ENCODE measurements around the gene PALD1. TPM values are rescaled to one million over a fixed set of nuclear protein-coding genes. Genes with fewer than 3 reads are reported as not detected.

Gene PALD1
- polyA plus RNA-seq, 1 of the 3 experiments (the other 2 are of a cell fraction) = 0.16 TPM

GRCh38 chr10:70538195-70538520, 59.6 kb downstream of the PALD1 start:
- H4K20me1 ChIP-seq (ENCODE audit: insufficient read depth) = no peaks in the 10 kb centered on the region
- no peaks in the 10 kb centered on the region for H3K36me3 ChIP-seq (replicated peaks in 1 of 2; ENCODE audit: control insufficient read depth in 1 of 2, insufficient read depth in 2 of 2, low read length in 1 of 2)
- ChIA-PET POLR2A (no interaction called here), CTCF (interaction anchor here (0.7 to 12.2 kb wide), 8 partner anchors 9 to 77 kb away, joined by 3 to 190 read pairs (median 4); partner anchors contain the start of gene PALD1)
- H3K4me1 ChIP-seq (ENCODE audit: control insufficient read depth in 1 of 2, insufficient read depth in 2 of 2, low read depth in 1 of 2, low read length in 1 of 2) = no peaks in the 10 kb centered on the region
- H3K9ac ChIP-seq = no peak overlapping the region
- no peaks in the 10 kb centered on the region for H3F3A ChIP-seq (replicated peaks; ENCODE audit: insufficient read depth)
- H3K79me2 ChIP-seq (ENCODE audit: insufficient read depth) = no peaks in the 10 kb centered on the region
- H3K27ac ChIP-seq (ENCODE audit: low read depth in 2 of 2, low read length in 1 of 2) = no peak overlapping the region
- H3K4me2 ChIP-seq = no peak overlapping the region
- no peak for DNase-seq
- TF ChIP-seq RAD21 (IDR thresholded peaks at IDR 0.05; ENCODE audit: low read length) (no peak), YY1 (IDR thresholded peaks at IDR 0.05; ENCODE audit: low read depth) (no peak), FOSL2 (IDR thresholded peaks at IDR 0.05; ENCODE audit: borderline replicate concordance, low read depth) (no peak), RFX5 (IDR thresholded peaks at IDR 0.05; ENCODE audit: low read length) (no peak), TAF1 (IDR thresholded peaks at IDR 0.05; ENCODE audit: borderline replicate concordance, low read depth, low read length) (no peak), MXI1 (IDR thresholded peaks at IDR 0.05; ENCODE audit: low read depth, low read length) (no peak), RCOR1 (IDR thresholded peaks at IDR 0.05; ENCODE audit: low read length) (no peak)
- H3K9me3 ChIP-seq = no peaks in the 10 kb centered on the region
- no peak overlapping the region for H3K4me3 ChIP-seq (ENCODE audit: low read depth in 2 of 2, low read length in 1 of 2)
- 0 out of 2 replicates have a peak, but pooled peaks cover 5% of the 10 kb centered on the region for H3K27me3 ChIP-seq (ENCODE audit: insufficient read depth)
- no peaks in the 10 kb centered on the region for H3K9me2 ChIP-seq
- WGBS (ENCODE audit: low lambda C conversion rate) = 76% methylated on average over 9 of the region's 10 CpGs
- H2AFZ ChIP-seq (ENCODE audit: low read depth) = no peak overlapping the region

DNA sequence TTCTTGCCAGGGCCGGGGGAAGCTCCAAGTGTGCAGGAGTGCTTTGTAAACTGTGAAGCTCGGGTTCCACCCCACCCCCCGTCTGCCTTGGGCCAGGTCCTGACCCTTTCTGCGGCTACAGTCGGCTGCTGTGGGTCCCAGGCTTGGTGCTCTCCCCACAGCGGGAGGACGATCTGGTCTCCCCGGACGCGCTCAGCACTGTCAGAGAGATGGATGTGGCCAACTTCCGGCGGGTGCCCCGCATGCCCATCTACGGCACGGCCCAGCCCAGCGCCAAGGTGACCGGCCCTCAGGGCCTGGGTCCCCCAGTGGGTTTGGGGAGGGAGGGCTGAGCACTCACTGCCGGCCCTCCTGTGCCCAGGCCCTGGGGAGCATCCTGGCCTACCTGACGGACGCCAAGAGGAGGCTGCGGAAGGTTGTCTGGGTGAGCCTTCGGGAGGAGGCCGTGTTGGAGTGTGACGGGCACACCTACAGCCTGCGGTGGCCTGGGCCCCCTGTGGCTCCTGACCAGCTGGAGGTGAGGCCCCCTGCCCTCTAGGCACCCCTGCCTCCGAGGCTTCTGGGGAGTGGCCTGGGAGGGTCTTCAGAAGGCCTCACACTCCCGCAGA, 60.3 kb downstream of the PALD1 start:
- Histone ChIP-seq H3K9me3 (no peaks in the 10 kb centered on the region), H3K79me2 (ENCODE audit: insufficient read depth) (no peaks in the 10 kb centered on the region), H3F3A (replicated peaks; ENCODE audit: insufficient read depth) (no peaks in the 10 kb centered on the region), H3K27me3 (ENCODE audit: insufficient read depth) (0 out of 2 replicates have a peak, but pooled peaks cover 5% of the 10 kb centered on the region), H3K4me3 (ENCODE audit: low read depth in 2 of 2, low read length in 1 of 2) (no peak overlapping the region), H3K9me2 (no peaks in the 10 kb centered on the region), H3K4me1 (ENCODE audit: control insufficient read depth in 1 of 2, insufficient read depth in 2 of 2, low read depth in 1 of 2, low read length in 1 of 2) (no peaks in the 10 kb centered on the region), H4K20me1 (ENCODE audit: insufficient read depth) (no peaks in the 10 kb centered on the region), H2AFZ (ENCODE audit: low read depth) (no peak overlapping the region), H3K36me3 (replicated peaks in 1 of 2; ENCODE audit: control insufficient read depth in 1 of 2, insufficient read depth in 2 of 2, low read length in 1 of 2) (no peaks in the 10 kb centered on the region), H3K9ac (no peak overlapping the region), H3K4me2 (no peak overlapping the region), H3K27ac (ENCODE audit: low read depth in 2 of 2, low read length in 1 of 2) (no peak overlapping the region)
- ChIA-PET CTCF (interaction anchor here (1.0 to 12.2 kb wide), 7 partner anchors 9 to 174 kb away, joined by 3 to 190 read pairs (median 4); partner anchors contain the start of gene PALD1), POLR2A (no interaction called here)
- DNase-seq = no peak
- TF ChIP-seq TCF12 (IDR thresholded peaks at IDR 0.05) (no peak), ELF1 (IDR thresholded peaks at IDR 0.05) (no peak), IRF3 (IDR thresholded peaks at IDR 0.05; ENCODE audit: low read depth, low read length) (no peak), NRF1 (IDR thresholded peaks at IDR 0.05; ENCODE audit: low read depth, low read length) (no peak)
- 61% methylated on average over 3 of the region's 27 CpGs for WGBS (ENCODE audit: low lambda C conversion rate)

DNA sequence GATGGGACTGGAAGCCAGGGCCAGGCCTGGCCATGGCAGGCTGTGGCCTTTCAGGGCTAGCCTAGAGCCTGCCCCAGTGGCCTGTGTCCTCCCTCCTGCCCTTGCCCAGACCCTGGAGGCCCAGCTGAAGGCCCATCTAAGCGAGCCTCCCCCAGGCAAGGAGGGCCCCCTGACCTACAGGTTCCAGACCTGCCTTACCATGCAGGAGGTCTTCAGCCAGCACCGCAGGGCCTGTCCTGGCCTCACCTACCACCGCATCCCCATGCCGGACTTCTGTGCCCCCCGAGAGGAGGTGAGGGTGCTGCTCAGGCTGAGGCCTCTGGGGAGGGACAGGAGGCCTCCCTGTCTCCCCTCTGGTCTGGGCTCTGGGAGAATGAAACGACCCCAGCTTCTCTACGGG, 60.9 kb downstream of the PALD1 start:
- no peak overlapping the region for H3K9ac ChIP-seq
- no peaks in the 10 kb centered on the region for H3K36me3 ChIP-seq (replicated peaks in 1 of 2; ENCODE audit: control insufficient read depth in 1 of 2, insufficient read depth in 2 of 2, low read length in 1 of 2)
- H3K27me3 ChIP-seq (ENCODE audit: insufficient read depth) = 0 out of 2 replicates have a peak, but pooled peaks cover 10% of the 10 kb centered on the region
- ChIA-PET POLR2A (no interaction called here), CTCF (interaction anchor here (0.6 to 12.2 kb wide), 5 partner anchors 10 to 174 kb away, joined by 3 to 190 read pairs (median 4); no protein-coding TSS in a partner anchor)
- H2AFZ ChIP-seq (ENCODE audit: low read depth) = no peak overlapping the region
- no peak for DNase-seq
- H3K9me3 ChIP-seq = no peaks in the 10 kb centered on the region
- H3F3A ChIP-seq (replicated peaks; ENCODE audit: insufficient read depth) = no peaks in the 10 kb centered on the region
- H4K20me1 ChIP-seq (ENCODE audit: insufficient read depth) = no peaks in the 10 kb centered on the region
- no peak overlapping the region for H3K4me2 ChIP-seq
- 53% methylated on average over 3 of the region's 7 CpGs for WGBS (ENCODE audit: low lambda C conversion rate)
- H3K4me3 ChIP-seq (ENCODE audit: low read depth in 2 of 2, low read length in 1 of 2) = no peak overlapping the region
- TF ChIP-seq, protein P1, sequence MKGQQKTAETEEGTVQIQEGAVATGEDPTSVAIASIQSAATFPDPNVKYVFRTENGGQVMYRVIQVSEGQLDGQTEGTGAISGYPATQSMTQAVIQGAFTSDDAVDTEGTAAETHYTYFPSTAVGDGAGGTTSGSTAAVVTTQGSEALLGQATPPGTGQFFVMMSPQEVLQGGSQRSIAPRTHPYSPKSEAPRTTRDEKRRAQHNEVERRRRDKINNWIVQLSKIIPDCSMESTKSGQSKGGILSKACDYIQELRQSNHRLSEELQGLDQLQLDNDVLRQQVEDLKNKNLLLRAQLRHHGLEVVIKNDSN (IDR thresholded peaks at IDR 0.05; ENCODE audit: borderline replicate concordance, low read depth) = no peak
- TF ChIP-seq RXRA (IDR thresholded peaks at IDR 0.05; ENCODE audit: borderline replicate concordance, low read depth) = no peak
- no peak for TF ChIP-seq RFX5 (IDR thresholded peaks at IDR 0.05; ENCODE audit: low read length)
- no peak for TF ChIP-seq TCF12 (IDR thresholded peaks at IDR 0.05)
- TF ChIP-seq, protein P2, sequence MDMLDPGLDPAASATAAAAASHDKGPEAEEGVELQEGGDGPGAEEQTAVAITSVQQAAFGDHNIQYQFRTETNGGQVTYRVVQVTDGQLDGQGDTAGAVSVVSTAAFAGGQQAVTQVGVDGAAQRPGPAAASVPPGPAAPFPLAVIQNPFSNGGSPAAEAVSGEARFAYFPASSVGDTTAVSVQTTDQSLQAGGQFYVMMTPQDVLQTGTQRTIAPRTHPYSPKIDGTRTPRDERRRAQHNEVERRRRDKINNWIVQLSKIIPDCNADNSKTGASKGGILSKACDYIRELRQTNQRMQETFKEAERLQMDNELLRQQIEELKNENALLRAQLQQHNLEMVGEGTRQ (IDR thresholded peaks at IDR 0.05; ENCODE audit: borderline replicate concordance, low read depth, low read length) = no peak
- TF ChIP-seq TAF1 (IDR thresholded peaks at IDR 0.05; ENCODE audit: borderline replicate concordance, low read depth, low read length) = no peak
- no peak for TF ChIP-seq GATA2 (CRISPR knock-in tag; IDR thresholded peaks at IDR 0.05)
- no peak for TF ChIP-seq GABPA (IDR thresholded peaks at IDR 0.05; ENCODE audit: low read depth)
- H3K27ac ChIP-seq (ENCODE audit: low read depth in 2 of 2, low read length in 1 of 2) = no peak overlapping the region
- H3K79me2 ChIP-seq (ENCODE audit: insufficient read depth) = no peaks in the 10 kb centered on the region
- H3K9me2 ChIP-seq = no peaks in the 10 kb centered on the region
- no peaks in the 10 kb centered on the region for H3K4me1 ChIP-seq (ENCODE audit: control insufficient read depth in 1 of 2, insufficient read depth in 2 of 2, low read depth in 1 of 2, low read length in 1 of 2)

All from SK-N-SH (cell line).